Caco-2 (cell line): ENCODE data around the gene AP3D1. TPM values are rescaled to one million over a fixed set of nuclear protein-coding genes. Genes with fewer than 3 reads are reported as not detected.

Experiments used
- BruUV-seq: library from RNA; stranded (reverse); fragments of 400-500 nt; replicated peaks from 2 replicates; lab custom pipeline; 2021; lab: Mats Ljungman, UMichigan
- CTCF ChIA-PET: fragments of 300-600 bp; sonication (Branson Sonifier 250); formaldehyde crosslinking; loops from one replicate; lab custom pipeline; 2022; ENCODE audit warnings: antibody characterized with exemption; lab: Charles Lee
- POLR2A ChIA-PET: fragments of 300-600 bp; sonication (Branson Sonifier 250); formaldehyde crosslinking; loops from one replicate; lab custom pipeline; 2022; ENCODE audit warnings: antibody characterized with exemption; lab: Charles Lee
- DNase-seq, 2 experiments: peaks; one replicate each; pipeline versions ENCODE4 v3.0.0 to v3.0.0-alpha.2; 2020 to 2022
- H3K27me3 ChIP-seq: replicated peaks from 2 replicates; pipeline ENCODE4 v1.6.0; 2011; ENCODE audit warnings: low read length; ENCODE audit not compliant: control insufficient read depth, insufficient read depth
- H3K36me3 ChIP-seq: 2 replicates; pipeline ENCODE4 v1.5.1; 2011; ENCODE audit warnings: low read length; ENCODE audit not compliant: control insufficient read depth, insufficient read depth
- H3K4me1 ChIP-seq: fragments of 250-450 bp; sonication (Bioruptor Pico); 2 replicates; pipeline ENCODE4 v1.5.1; 2020; ENCODE audit warnings: mild to moderate bottlenecking
- H3K4me3 ChIP-seq: 2 replicates; pipeline ENCODE4 v1.5.1; 2011; ENCODE audit warnings: low read depth, mild to moderate bottlenecking, control low read depth, low read length
- H3K9me3 ChIP-seq: fragments of 250-450 bp; sonication (Bioruptor Pico); 2 replicates; pipeline ENCODE4 v1.5.1; 2020; ENCODE audit warnings: mild to moderate bottlenecking, moderate library complexity
- H3K27ac Mint-ChIP-seq: one replicate; pipeline ENCODE4 v1.8.0; 2022; ENCODE audit warnings: mixed read lengths; ENCODE audit not compliant: unreplicated experiment
- H3K27me3 Mint-ChIP-seq: one replicate; pipeline ENCODE4 v1.8.0; 2022; ENCODE audit warnings: mixed read lengths; ENCODE audit not compliant: insufficient read depth, unreplicated experiment
- H3K36me3 Mint-ChIP-seq: one replicate; pipeline ENCODE4 v1.8.0; 2022; ENCODE audit warnings: mild to moderate bottlenecking, mixed read lengths; ENCODE audit not compliant: insufficient read depth, unreplicated experiment
- H3K4me1 Mint-ChIP-seq: one replicate; pipeline ENCODE4 v1.8.0; 2022; ENCODE audit warnings: low read depth, mixed read lengths; ENCODE audit not compliant: unreplicated experiment
- H3K4me3 Mint-ChIP-seq: one replicate; pipeline ENCODE4 v1.8.0; 2022; ENCODE audit warnings: mild to moderate bottlenecking, moderate library complexity, mixed read lengths; ENCODE audit not compliant: unreplicated experiment
- H3K9me3 Mint-ChIP-seq: one replicate; pipeline ENCODE4 v1.8.0; 2022; ENCODE audit warnings: mixed read lengths; ENCODE audit not compliant: unreplicated experiment
- intact Hi-C: fragments of 100-400 bp; cut with micrococcal nuclease; formaldehyde crosslinking; loops from one replicate; pipeline ENCODE4 v1.10.0; 2022; ENCODE audit not compliant: unreplicated experiment
- total RNA-seq: library from RNA; stranded (reverse); gene quantifications from 2 replicates; pipeline ENCODE4 v1.2.3, GENCODE V29; 2022
- TF ChIP-seq, protein P1 (sequence below), 2 experiments: fragments of 200-600 bp in 1 of 2; IDR thresholded peaks; 1 replicate in 1 of 2; 2 replicates in 1 of 2; pipeline versions ENCODE4 v1.5.1 to v1.8.0; 2011 to 2022; ENCODE audit warnings: antibody characterized with exemption in 1 of 2, control low read depth in 1 of 2, inconsistent platforms in 1 of 2, low read depth in 1 of 2, low read length in 1 of 2, mild to moderate bottlenecking in 1 of 2, moderate library complexity in 1 of 2; ENCODE audit not compliant: insufficient read depth in 1 of 2, severe bottlenecking in 1 of 2, unreplicated experiment in 1 of 2

AP3D1 gene
- total RNA-seq, 1 experiment from 2014 or later, result 151 TPM

DNA sequence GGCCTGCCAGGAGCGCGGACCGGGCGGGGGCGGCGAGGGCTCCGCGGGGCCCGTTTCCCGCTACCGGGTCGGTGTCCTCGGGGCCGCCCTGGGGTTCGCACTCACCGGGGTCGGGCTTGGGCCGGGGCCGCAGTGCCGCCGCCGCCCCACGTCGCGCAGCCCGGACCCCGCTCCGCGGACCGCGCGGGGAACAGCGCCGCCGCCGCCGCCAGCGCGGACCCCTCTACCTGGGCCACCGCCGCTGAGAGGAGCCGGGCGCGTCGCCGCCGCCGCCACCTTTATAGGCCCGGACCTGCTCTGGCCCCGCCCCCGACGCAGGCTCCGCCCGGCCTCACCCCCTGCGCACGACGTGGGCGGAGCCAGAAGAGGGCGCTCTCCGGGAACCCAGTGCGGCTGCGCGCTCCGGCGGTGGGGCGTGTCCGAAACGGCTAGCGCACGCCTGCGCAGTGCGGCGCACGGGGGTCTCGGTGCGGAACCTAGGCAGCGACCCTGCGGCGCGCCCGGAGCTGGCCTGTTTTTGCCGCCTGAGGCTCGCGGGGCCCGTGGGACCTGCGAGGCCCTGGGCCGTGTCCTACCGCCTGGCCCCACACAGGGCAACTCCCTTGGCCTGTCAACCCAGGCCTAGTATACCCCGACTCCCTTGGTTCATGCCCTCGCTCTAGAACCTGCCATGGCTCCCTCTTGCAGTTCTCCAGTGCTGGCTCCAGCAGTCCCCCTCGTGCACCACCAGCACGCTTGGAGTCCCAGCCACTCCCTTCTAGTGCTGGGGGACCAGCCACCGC is 100.2 kb downstream of the AP3D1 start, which contains the start of gene MKNK2:
Gene MKNK2, minus strand, starts transcription at position 254 of the 782 bp plus-strand sequence. CDS start 393 bp downstream, outside the sequence.
- H3K9me3 Mint-ChIP-seq, result no peaks in the 10 kb centered on the region
- Histone ChIP-seq H3K36me3 (peaks cover 3% of the 10 kb centered on the region), H3K4me3 (peak within 1 kb of the TSS; percentile 96), H3K9me3 (no peaks in the 10 kb centered on the region), H3K27me3 (no peaks in the 10 kb centered on the region), H3K4me1 (peaks cover 15% of the 10 kb centered on the region)
- intact Hi-C loops, result no loop called here
- peak within 1 kb of the TSS; percentile 91 for H3K27ac Mint-ChIP-seq
- POLR2A ChIA-PET, result interaction anchor here (0.6 kb wide), 1 partner anchor 9 kb away, joined by 4 read pairs; no protein-coding TSS in a partner anchor
- H3K4me3 Mint-ChIP-seq, result peak within 1 kb of the TSS; percentile 81
- H3K27me3 Mint-ChIP-seq, result no peaks in the 10 kb centered on the region
- CTCF ChIA-PET, result no interaction called here
- BruUV-seq, result no TSS peak
- TF ChIP-seq, protein P1, sequence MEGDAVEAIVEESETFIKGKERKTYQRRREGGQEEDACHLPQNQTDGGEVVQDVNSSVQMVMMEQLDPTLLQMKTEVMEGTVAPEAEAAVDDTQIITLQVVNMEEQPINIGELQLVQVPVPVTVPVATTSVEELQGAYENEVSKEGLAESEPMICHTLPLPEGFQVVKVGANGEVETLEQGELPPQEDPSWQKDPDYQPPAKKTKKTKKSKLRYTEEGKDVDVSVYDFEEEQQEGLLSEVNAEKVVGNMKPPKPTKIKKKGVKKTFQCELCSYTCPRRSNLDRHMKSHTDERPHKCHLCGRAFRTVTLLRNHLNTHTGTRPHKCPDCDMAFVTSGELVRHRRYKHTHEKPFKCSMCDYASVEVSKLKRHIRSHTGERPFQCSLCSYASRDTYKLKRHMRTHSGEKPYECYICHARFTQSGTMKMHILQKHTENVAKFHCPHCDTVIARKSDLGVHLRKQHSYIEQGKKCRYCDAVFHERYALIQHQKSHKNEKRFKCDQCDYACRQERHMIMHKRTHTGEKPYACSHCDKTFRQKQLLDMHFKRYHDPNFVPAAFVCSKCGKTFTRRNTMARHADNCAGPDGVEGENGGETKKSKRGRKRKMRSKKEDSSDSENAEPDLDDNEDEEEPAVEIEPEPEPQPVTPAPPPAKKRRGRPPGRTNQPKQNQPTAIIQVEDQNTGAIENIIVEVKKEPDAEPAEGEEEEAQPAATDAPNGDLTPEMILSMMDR (IDR thresholded peaks at IDR 0.05; ENCODE audit: insufficient read depth in 1 of 2, low read depth in 1 of 2, low read length in 1 of 2, severe bottlenecking in 1 of 2, unreplicated experiment in 1 of 2), result peak; percentile 36 to 64
- H3K36me3 Mint-ChIP-seq, result peaks cover 20% of the 10 kb centered on the region
- H3K4me1 Mint-ChIP-seq, result no peaks in the 10 kb centered on the region
- DNase-seq, result peak; percentile 83 to 94

Other genes starting within 250 kb of the AP3D1 start
- gene ADAT3, start 246.2 kb downstream of the AP3D1 start, total RNA-seq, result 12.6 and 14.0 TPM in 2 replicates
- 78.3 and 84.1 TPM in 2 replicates for gene SCAMP4, start 246.2 kb downstream of the AP3D1 start, total RNA-seq
- 44.4 and 49.6 TPM in 2 replicates for gene CSNK1G2, start 210.4 kb downstream of the AP3D1 start, total RNA-seq
- 47.0 and 52.2 TPM in 2 replicates for gene BTBD2, start 135.9 kb downstream of the AP3D1 start, total RNA-seq
- 136 and 162 TPM in 2 replicates for gene MKNK2, start 100.3 kb downstream of the AP3D1 start, total RNA-seq
- 10.8 and 11.7 TPM in 2 replicates for gene MOB3A, start 55.2 kb downstream of the AP3D1 start, total RNA-seq
- gene IZUMO4, start 54.7 kb downstream of the AP3D1 start, total RNA-seq, result 1.1 and 1.6 TPM in 2 replicates
- 51.8 and 55.6 TPM in 2 replicates for gene DOT1L, start 12.4 kb upstream of the AP3D1 start, total RNA-seq
- gene PLEKHJ1, start 84.8 kb upstream of the AP3D1 start, total RNA-seq, result 119 TPM in 2 replicates
- gene SF3A2, start 85.3 kb upstream of the AP3D1 start, total RNA-seq, result 129 and 135 TPM in 2 replicates
- 19.3 and 19.4 TPM in 2 replicates for gene AMH, start 97.8 kb upstream of the AP3D1 start, total RNA-seq
- gene JSRP1, start 104.9 kb upstream of the AP3D1 start, total RNA-seq, result not detected in 2 replicates
- gene PEAK3, start 130.6 kb upstream of the AP3D1 start, total RNA-seq, result not detected in 2 replicates
- 1.3 and 1.4 TPM in 2 replicates for gene LINGO3, start 156.6 kb upstream of the AP3D1 start, total RNA-seq
- gene LSM7, start 177.0 kb upstream of the AP3D1 start, total RNA-seq, result 141 and 152 TPM in 2 replicates
- 90.6 and 92.3 TPM in 2 replicates for gene SPPL2B, start 177.1 kb upstream of the AP3D1 start, total RNA-seq
- 0.49 and 0.66 TPM in 2 replicates for gene TMPRSS9, start 208.7 kb upstream of the AP3D1 start, total RNA-seq